Right lung (tissue), 5 donors: ENCODE measurements around the gene GBGT1. TPM values are rescaled to one million over a fixed set of nuclear protein-coding genes. Genes with fewer than 3 reads are reported as not detected.

Experiments used
- DNase-seq, 2 donors: peaks; one replicate each; pipeline ENCODE4 v3.0.0-alpha.2; 2013
- polyA plus RNA-seq, 5 donors: library from polyadenylated mRNA; unstranded; fragments of 120-200 nt; gene quantifications; one replicate each; pipeline versions ENCODE4 v1.2.1 to v1.2.3, GENCODE V29; 2013; ENCODE audit warnings: inconsistent platforms in 1 of 5, low replicate concordance in 1 of 5; ENCODE audit not compliant: insufficient read length in 5 of 5, insufficient read depth in 1 of 5

GBGT1 gene
- polyA plus RNA-seq, 5 donors, result 2.9 to 6.0 (median 4.0) TPM

- DNase-seq, result no peak
These were observed 48.7 kb downstream of the GBGT1 start for GRCh38 chr9:133114886-133115603.

- no peak for DNase-seq
These were observed 49.5 kb downstream of the GBGT1 start for GRCh38 chr9:133113949-133114885.

DNA sequence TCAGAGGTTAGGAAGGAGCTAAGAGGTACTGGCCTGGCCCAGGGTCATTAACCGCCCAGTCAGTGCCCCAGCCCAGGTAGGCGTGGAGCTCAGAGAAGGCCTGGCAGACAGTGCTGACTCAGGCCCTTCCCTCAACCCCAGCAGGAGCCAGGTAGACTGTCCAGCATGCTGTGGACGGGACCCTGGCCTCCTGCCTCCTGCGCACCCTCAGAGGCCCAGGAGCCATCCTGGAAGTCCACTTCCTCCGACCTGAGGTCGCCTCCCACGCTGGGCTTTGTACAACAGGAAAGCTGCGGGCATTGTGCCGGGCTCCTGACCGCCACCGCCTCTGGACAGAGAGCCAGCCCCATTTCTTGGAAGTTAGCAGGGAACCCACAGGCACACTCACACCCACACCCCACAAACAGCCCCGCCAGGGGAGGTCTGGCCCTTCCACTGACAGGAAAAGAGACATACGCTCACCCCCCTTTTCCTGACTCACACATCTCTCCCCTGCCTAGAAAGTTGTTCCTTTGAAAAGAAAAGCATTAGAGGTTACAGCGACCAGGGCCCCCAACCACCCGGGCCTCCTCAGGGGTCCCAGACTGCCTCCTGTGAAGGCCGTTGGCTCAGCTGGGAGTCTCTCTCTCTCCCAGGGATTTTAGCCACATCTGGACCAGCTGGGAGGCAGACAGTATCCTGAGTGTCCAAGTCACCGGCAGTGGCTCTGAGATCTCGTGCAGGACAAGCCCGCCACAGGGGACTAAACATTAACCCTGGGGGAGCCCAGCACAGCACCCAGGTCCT lies 50.4 kb downstream of the GBGT1 start:
- no peak for DNase-seq

DNA sequence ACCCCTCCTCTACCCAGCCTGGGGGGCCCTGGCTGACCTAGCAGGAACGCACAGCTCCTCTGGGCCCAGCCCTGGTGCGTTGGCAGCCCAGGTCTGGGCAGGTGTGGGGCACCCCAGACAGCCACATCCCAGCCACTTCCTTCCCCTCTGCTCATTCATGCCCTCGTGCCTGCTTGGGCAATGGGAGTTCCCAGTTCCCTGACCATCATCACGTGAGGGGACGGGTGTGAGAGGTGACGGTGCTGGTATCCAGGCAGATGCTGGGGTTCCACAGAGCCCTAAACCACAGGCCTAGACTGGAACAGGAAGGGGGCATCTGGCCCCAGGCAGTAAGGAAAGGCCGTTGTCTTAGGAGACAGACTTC lies 51.1 kb downstream of the GBGT1 start:
- DNase-seq, result no peak

DNA sequence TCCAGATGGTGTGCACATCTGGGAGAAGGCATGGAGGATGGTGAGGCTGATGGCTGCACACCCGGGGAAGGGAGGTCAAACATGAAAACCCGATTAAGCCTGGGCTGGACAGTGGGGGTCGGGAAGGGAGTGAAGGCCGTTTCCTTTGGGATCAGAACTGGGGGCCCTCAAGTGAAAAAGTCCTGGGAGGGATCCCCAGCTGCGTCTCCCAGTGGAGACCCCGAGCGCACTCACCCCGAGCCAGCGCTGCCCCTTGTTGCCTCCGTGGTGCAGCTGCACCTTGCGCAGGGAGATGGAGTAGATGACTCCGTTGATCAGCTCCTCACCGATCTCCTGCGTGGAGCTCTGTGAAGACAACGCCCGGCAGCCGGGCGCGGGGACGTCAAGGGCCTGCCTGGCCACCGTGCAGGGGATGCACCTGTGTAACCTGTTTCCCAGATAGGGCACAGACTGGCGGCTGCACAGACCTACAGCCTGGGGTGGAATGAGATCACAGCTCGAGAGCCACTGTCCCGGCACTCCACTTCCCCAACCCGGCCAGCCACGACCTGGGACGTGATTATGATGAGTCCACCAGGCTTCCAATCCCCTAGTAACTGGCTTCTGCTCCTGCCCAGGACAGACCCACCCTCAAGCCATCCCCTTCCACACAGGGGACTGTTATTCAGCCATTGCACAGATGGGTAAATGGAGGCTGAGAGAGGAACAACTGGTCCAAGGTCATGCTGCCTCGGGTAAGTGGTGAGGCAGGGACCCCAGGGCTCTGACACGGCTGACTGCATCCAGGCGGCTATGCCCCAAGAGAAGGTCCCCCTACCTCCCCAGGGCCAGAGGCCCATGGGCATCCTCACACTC lies 51.7 kb downstream of the GBGT1 start:
- no peak for DNase-seq

DNA sequence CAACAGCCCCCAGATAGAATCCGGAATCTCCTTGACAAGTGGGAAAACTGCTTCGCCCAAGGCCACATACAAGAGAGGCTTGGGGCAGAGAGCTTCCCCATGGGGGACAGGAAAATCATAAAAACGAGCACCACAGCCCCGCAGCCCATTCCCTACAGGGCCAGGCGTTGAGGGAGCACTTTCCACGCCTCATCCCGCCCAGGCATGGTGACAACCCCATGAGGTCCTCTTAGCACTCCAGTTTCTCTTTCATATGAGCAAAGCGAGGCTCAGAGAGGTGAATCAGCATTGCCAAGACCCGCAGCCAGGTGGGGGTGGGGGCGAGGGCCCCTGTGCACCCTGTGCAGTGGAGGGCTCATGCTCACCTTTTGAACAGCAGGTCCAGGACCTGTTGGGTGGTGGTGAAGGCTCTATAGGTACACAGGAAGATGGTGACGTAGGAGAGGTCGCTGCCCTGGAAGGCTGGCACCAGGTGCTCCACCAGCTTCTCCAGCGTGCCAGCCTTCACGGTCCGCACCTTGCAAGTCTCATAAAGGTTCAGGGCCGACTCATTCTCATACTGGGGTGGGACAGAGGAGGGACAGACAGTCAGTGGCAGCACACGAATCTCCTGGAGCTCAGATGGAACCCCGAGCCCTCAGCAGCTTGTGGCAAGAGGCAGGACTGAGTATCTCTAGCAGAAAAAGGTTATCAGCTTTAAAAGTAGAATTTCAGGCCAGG lies 53.6 kb downstream of the GBGT1 start:
- DNase-seq, result no peak

- no peak for DNase-seq
These were observed 54.7 kb downstream of the GBGT1 start for GRCh38 chr9:133108794-133109641.

DNA sequence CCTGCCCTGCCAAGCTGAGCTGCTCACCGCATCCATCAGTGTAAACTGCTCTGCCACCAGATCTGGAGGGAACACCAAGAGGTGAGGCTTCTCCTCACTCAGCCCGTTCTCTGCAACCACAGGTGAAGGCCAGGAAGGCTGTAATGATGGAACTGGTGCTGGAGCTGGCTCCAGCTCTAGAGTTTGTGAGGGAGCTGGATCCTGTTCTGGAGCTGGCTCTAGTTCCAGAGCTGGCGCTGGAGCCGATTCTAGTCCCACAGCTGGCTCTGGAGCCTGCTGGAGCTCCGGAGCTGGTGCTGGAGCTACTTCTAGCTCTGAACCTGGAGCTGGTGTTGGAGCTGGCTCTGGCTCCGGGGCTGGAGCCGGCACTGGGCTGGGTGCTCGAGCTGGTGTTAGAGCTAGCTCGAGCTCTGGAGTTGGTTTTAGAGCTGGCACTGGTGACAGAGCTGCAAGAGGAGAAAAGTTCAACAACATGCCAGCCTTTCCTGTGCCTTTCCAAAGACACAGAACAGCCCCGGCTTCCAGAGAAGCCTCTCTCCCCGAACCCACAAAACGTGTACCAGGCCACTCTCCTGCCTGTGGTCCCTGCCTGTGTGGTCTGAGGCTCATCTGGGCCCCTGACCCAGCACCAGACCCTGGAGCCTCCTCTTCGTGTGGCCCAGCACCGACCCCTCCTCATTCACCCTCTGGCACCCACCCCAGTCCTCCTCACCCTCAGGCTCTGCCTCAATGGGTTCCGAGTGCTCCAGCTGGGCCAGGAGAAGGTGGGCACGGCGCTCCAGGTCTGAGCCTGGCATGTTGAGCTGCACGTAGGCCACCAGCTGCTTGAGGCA lies 55.5 kb downstream of the GBGT1 start:
- no peak for DNase-seq

DNA sequence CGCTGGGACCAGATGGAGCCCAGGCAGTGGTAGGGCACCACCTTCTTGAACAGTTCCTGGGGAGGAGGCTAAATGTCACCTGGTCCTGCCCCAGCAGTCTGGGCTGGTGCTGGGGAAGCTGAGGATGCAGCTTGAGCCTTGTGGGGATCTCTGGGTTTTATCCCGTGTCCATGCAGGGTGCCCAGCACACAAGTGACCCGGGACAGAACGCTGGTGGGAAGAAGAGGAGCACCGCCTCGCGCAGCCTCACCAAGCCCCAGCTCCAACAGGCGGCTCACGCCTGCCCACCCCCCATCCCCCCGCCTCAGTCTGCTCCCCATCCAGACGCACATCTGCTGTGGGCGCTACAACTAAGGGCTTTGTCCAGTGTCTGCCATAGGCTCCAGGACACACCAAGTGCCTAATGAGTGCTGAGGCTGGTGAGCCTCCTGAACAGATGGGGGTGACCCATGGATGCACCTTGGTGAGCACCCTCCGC lies 56.4 kb downstream of the GBGT1 start:
- DNase-seq, result no peak

DNA sequence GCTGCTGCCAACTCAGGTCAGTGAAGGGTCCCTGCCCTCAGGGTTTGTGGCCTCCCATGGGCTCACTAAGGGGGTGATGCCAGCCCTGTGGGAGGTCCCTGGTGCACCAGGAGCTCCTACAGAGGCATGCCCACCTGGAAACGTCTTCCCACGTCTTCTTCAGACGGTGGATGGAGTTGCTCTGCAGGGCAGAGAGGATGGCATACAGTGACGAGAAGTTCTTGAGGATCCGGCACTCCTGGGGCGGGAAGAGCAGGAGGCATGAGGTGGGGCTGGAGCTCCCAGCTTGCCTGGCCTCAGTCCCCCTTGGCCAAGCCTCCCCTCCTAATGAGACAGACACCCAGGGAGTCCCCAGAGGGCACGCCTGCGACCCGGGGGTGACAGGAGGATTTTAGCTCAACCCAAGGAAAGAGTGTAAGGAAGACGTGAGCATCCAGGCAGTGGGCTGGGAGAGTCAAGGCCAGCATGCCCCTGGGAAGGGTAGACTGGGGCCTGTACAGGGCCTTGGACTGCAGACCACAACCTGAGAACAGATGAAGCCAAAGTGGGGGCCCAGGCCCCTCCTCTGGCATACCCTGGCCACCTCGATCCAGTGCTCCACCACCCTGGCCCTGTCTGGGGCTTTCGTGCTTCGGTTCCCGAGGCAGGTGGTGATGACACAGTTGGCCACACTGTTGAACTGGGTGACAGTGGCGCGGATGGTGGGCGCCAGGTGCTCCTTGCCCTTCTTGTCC lies 57.0 kb downstream of the GBGT1 start:
- no peak for DNase-seq

DNA sequence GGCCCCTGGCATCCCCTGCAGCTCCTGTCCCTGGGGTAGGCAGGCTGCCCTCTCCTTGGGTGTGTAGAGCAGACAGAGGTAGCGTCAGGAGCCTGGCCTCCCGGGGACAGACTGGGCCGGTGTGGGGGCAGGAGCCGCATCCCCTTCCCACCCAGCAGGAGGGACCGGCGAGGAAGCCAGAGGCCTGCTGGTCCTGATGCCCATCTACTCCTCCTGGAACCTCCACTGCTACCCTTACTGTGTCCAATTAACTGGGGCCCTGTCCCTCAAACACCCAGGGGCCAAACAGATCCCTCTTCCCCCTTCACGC lies 58.3 kb downstream of the GBGT1 start:
- DNase-seq, result no peak

- DNase-seq, result no peak
These were observed 58.8 kb downstream of the GBGT1 start for GRCh38 chr9:133104718-133105460.

- DNase-seq, result no peak
These were observed 59.7 kb downstream of the GBGT1 start for GRCh38 chr9:133103987-133104505.

GRCh38 chr9:133103183-133103986 lies 60.3 kb downstream of the GBGT1 start:
- peak in 1 of 2 donors; percentile 25 for DNase-seq
